Measurements from ENCODE around the gene SYT17.

DNA sequence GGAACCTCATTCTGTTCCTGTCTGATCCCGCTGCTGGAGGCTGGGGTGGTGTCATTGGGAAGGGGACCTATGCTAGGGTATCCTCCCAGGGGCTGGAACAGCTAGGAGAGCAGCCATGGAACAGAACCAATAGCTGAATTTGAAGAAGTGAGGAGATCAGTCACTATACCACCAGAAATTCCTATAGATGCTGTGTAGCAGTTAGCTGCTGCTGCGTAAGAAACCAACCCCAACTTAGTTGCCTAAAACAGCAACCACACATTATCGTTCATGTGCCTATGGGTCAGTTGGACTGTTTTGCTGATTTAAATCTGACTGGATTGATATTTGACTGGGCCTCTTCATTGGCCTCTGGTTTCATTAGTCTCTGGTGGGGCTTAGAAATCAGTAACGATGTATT, 20.4 kb upstream of the SYT17 start:
- TF ChIP-seq, protein P1, sequence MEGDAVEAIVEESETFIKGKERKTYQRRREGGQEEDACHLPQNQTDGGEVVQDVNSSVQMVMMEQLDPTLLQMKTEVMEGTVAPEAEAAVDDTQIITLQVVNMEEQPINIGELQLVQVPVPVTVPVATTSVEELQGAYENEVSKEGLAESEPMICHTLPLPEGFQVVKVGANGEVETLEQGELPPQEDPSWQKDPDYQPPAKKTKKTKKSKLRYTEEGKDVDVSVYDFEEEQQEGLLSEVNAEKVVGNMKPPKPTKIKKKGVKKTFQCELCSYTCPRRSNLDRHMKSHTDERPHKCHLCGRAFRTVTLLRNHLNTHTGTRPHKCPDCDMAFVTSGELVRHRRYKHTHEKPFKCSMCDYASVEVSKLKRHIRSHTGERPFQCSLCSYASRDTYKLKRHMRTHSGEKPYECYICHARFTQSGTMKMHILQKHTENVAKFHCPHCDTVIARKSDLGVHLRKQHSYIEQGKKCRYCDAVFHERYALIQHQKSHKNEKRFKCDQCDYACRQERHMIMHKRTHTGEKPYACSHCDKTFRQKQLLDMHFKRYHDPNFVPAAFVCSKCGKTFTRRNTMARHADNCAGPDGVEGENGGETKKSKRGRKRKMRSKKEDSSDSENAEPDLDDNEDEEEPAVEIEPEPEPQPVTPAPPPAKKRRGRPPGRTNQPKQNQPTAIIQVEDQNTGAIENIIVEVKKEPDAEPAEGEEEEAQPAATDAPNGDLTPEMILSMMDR (IDR thresholded peaks at IDR 0.05), result no peak
- TF ChIP-seq RAD21 (conservative IDR thresholded peaks at IDR 0.05 in 1 of 2, IDR thresholded peaks at IDR 0.05 in 1 of 2), result no peak
- no peak for TF ChIP-seq SMC3 (IDR thresholded peaks at IDR 0.05)
- TF ChIP-seq, protein P2, sequence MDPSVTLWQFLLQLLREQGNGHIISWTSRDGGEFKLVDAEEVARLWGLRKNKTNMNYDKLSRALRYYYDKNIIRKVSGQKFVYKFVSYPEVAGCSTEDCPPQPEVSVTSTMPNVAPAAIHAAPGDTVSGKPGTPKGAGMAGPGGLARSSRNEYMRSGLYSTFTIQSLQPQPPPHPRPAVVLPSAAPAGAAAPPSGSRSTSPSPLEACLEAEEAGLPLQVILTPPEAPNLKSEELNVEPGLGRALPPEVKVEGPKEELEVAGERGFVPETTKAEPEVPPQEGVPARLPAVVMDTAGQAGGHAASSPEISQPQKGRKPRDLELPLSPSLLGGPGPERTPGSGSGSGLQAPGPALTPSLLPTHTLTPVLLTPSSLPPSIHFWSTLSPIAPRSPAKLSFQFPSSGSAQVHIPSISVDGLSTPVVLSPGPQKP (IDR thresholded peaks at IDR 0.05; ENCODE audit: low read depth, low read length), result no peak
- TF ChIP-seq, protein P3, sequence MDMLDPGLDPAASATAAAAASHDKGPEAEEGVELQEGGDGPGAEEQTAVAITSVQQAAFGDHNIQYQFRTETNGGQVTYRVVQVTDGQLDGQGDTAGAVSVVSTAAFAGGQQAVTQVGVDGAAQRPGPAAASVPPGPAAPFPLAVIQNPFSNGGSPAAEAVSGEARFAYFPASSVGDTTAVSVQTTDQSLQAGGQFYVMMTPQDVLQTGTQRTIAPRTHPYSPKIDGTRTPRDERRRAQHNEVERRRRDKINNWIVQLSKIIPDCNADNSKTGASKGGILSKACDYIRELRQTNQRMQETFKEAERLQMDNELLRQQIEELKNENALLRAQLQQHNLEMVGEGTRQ (IDR thresholded peaks at IDR 0.05), result no peak
- no peak for TF ChIP-seq POLR2A (IDR thresholded peaks at IDR 0.05; ENCODE audit: low read length)
- TF ChIP-seq RNF2 (IDR thresholded peaks at IDR 0.05; ENCODE audit: borderline replicate concordance, low read depth), result no peak
- TF ChIP-seq, protein P4, sequence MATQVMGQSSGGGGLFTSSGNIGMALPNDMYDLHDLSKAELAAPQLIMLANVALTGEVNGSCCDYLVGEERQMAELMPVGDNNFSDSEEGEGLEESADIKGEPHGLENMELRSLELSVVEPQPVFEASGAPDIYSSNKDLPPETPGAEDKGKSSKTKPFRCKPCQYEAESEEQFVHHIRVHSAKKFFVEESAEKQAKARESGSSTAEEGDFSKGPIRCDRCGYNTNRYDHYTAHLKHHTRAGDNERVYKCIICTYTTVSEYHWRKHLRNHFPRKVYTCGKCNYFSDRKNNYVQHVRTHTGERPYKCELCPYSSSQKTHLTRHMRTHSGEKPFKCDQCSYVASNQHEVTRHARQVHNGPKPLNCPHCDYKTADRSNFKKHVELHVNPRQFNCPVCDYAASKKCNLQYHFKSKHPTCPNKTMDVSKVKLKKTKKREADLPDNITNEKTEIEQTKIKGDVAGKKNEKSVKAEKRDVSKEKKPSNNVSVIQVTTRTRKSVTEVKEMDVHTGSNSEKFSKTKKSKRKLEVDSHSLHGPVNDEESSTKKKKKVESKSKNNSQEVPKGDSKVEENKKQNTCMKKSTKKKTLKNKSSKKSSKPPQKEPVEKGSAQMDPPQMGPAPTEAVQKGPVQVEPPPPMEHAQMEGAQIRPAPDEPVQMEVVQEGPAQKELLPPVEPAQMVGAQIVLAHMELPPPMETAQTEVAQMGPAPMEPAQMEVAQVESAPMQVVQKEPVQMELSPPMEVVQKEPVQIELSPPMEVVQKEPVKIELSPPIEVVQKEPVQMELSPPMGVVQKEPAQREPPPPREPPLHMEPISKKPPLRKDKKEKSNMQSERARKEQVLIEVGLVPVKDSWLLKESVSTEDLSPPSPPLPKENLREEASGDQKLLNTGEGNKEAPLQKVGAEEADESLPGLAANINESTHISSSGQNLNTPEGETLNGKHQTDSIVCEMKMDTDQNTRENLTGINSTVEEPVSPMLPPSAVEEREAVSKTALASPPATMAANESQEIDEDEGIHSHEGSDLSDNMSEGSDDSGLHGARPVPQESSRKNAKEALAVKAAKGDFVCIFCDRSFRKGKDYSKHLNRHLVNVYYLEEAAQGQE (IDR thresholded peaks at IDR 0.05), result no peak
- TF ChIP-seq ZSCAN20 (CRISPR knock-in tag; IDR thresholded peaks at IDR 0.05), result no peak
- TF ChIP-seq CEBPB (IDR thresholded peaks at IDR 0.05), result no peak
- TF ChIP-seq EP300 (IDR thresholded peaks at IDR 0.05), result no peak
- TF ChIP-seq KDM1A (IDR thresholded peaks at IDR 0.05; ENCODE audit: low read depth), result no peak

All from A549 (cell line).